UCSD-AML1 (cell line): ENCODE data around the gene RPP38.

Source experiments
- DNase-seq: peaks from one replicate; lab custom pipeline; 2025; ENCODE audit not compliant: unreplicated experiment; lab: John Stamatoyannopoulos, UW

Gene RPP38

DNA sequence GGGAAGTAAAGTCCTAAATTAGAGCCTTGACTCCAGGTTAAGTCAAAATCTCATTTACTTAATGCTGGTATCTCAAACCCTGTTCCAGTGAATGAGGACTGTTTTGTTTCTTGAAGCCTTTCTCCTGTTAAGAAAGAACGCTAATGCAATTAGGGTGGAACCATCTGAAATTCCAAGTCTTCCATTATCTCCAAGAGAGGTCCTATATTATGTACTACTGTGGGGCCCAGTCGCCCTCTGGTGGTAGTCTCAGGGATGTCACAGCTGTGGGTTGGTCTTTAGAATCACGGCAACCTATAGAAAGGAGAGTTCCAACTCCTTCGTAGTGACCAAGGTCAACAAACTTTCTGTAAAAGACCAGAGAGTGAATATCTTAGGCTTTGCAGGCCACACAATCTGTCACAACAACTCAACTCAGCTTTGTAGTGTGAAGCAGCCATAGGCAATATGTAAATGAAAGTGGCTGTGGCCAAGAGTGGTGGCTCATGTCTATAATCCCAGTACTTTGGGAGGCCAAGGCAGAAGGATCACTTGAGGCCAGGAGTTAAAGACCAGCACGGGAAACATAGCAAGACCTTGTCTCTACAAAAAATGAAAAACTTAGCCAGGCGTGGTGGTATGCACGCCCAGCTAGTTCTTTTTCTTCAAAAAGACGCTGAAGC is 9.3 kb downstream of the RPP38 start:
- peak; percentile 64 for DNase-seq

DNA sequence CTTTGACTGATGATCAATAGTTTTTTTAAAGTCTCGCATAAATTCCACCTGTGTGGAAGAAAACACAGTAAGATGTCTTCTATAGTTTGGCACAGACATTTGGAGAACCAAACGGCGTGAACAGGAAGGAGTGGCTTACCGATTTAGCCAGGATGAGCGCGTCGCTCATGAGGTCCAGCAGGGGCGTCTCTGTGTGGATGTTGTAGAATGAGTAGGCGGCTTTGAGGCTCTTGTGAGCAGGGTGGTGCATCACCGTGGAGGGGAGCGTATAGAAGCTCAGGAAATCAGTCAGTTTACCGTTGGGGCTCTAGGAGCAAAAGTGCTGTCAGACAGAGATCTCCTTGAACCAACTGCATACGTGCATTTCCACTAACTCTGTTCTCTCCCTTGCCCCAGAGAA is 15.5 kb downstream of the RPP38 start:
- no peak for DNase-seq

DNA sequence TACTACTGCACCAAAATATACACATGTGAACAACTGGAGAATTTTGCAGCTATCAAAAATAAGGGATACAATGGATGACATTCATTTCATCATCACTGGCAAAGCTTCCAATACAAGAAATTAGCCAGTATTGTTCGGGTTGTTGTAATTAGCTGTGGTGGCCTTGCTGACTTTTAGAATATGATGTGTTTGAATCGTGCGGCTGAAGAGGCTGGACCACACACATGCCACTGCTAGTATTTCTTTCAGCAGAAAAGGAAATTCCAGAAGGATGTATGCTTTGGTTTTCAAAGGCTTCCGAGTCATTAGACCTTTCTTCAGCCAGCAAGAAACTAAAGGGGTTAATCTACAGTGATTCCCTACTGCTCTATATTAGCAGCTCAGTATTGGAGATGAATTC is 16.6 kb downstream of the RPP38 start:
- no peak for DNase-seq

DNA sequence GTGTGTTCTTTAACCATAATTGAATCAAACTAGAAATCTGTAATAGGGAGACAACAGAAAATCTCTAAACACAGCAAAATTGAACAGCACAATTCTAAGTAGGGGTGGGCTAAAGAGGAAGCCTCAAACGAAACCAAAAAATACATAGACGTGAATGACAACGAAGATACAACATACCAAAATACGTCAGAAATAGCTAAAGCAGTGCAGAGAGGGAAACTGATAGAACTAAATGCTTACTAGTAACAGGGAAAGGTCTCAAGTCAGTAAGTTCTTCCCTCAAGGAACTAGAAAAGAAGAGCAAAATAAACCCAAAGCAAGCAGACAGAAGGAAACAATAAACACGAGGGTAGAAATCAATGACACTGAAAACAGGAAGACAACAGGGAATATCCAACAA is 19.1 kb downstream of the RPP38 start:
- no peak for DNase-seq

DNA sequence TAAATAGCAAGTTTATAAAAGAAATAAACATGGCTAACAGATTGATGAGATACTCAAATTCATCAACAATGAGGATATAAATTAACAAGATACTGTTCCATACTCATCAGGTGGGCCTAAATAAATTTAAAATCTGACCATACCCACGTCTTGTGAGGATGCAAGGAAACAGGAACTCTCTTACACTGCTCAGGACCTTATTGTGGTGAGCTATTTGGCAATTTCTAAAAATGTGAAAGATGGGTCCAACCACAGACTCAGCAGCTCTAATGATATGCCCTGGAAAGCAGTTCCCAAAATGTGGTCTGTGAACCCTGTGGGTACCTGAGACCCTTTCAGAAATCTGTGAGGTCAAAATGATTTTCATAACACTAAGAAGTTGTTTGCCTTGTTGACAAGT is 21.5 kb downstream of the RPP38 start:
- DNase-seq, result no peak

DNA sequence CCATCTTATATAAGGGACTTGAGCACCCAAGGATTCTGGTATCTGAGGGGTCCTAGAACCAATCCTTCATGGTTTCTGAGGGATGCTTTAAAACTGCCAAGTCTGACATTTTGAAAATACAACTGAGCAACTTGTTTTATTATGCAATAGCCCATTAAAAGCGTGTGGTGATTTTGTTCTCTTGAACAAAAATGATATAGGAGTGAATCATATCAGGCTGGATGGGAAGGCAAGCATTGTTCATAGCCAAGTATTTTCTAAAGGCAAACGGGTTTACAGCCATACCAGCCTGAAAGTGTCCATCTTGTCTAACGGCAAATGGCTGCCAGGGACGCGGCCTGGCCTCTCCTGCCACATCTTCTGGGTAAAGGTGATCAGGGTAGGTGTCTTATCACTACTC is 23.4 kb downstream of the RPP38 start:
- DNase-seq, result no peak

DNA sequence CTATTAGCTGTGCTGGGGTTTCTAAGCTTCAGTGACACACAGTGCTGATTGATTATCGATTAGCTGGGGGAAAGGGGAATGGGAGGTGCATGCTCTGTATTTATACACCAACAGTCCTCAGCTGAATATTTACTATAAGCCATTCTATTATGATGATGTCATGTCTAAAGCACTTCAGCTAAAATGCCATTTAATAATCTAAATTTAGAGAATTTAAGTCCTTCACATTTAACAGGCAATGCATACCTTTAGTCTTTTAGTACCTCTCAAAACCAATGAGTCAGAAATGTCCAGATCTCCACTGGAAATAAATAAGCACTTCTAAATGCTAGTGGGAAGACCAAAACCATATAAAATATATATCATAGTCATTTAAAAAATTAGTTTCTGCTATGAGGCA is 24.6 kb downstream of the RPP38 start:
- DNase-seq, result no peak

DNA sequence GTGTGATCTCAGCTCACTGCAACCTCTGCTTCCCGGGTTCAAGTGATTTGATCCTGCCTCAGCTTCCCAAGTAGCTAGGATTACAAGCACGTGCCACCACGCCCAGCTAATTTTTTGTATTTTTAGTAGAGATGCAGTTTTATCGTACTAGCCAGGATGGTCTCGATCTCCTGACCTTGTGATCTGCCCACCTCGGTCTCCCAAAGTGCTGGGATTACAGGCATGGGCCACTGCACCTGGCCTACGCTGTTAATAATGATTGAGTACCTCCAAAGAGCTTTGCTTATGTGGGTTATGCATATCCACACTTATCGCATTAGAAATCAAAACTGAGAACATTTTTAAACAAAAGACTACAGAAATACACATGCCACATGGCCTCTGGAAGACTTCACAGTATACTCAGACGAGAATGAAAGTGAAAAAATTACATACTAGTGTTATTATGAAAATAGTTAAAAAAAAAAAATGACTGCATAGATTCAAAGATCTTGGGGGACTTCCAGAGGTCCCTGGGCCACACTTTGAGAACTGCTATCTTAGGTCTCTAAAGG is 25.4 kb downstream of the RPP38 start:
- no peak for DNase-seq

DNA sequence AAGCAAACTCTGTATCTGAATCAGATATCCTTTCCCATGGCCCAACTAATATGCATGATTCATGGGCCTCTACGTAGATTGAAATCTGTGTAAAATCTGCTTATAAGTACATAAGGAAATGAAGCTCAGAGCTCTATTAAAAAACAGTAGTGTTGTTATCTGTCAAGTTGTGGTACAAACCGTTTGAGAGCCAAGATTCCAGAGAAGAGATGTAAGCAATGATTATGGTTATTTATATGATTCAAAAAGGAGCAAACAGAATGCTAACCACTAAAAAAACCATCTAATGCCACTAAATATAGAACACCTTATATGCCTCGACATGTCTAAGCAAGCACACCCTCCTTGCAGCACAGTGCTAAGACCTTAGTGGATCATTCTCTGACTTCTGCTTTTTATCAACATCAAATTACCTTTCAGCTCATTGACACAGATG is 26.6 kb downstream of the RPP38 start:
- no peak for DNase-seq

DNA sequence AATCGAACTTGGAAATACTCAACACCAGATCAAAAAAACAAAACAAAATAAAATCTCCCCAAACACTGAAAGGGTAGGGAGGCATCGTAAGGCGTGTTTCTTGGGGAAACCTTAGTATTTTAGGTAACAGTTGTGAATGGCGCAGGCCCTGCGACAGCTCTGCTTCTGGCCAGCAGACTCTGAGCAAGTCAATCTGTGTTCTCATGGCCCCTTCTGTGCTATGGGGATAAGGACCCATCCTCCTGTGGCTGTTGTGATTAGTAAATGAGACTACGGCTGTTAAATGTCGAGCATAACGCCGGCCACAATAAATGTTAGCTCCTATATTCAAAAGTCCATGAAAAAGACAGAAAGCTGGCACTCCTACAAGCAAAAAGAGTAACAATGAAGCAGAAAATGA is 27.0 kb downstream of the RPP38 start:
- no peak for DNase-seq

DNA sequence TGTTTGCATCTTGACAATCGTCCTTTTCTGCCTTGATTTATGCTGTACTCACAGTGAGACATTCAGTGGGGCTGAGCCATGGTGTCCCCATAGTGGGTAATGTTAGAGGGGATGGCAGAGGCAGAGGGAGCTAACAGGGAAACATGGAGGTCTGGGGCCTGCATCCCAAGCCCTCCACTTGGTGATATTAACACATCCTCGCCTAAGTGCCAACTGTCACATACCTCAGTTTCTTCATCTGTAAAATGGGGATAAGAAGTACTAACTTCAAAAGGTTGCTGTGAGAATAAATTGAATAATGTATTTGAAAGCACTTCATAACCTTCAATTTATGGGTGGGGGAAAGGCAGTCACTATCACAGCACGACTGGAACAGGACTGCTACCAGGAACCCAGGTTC is 27.8 kb downstream of the RPP38 start:
- no peak for DNase-seq

DNA sequence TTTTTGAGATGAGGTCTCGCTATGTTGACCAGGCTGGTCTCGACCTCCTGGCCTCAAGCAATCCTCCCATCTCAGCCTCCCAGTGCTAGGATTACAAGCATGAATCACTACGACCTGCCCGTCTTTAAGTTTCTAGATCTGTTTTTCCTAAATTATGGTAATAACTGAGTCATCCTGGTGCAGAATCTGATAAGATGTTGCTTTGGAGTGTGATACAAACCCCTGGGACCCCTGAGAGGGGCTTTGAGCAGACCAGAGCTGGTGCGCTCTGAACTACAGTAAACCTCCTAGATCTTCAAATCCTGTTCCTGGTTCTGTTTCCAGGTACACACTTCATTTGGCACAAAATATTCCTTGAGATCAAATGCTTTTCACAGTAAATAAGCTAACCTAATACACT is 34.2 kb downstream of the RPP38 start:
- DNase-seq, result no peak

DNA sequence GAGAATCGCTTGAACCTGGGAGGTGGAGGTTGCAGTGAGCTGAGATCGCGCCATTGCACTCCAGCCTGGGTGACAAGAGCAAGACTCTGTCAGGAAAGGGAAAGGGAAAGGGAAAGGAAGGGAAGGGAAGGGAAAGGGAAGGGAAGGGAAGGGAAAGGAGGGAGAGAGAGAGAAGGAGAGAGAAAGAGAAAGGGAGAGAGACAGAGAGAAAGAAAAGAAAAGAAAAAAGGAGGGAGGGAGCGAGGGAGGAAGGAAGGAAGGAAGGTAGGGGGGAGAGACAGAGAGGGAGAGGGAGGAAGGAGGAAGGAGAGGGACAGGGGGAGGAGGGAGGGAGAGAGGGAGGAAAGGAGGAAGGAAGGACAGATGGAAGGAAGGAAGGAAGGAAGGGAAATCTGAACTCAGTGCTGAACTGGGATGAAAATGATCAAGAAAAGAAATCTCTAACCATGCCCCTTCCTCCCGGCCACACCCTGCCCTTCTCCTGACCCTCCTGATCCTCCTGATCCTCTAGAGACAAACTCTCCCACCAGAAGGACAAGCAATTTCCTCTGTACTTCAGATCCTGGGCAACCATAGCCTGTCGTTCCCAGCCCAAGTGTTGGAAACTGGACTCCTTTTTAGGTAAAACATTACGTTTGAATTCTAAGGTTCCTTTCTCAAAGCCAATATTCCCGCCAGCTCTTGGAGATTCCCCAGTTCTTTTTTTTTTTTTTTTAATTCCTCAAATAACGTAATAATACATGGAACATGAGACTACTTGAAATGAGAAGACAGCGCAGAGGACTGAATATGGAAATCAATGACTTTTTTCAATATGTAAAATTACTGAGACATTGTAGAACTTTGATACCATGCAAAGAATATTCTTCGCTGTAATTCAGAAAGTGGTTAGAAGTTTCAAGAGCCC is 39.2 kb downstream of the RPP38 start:
- DNase-seq, result no peak

DNA sequence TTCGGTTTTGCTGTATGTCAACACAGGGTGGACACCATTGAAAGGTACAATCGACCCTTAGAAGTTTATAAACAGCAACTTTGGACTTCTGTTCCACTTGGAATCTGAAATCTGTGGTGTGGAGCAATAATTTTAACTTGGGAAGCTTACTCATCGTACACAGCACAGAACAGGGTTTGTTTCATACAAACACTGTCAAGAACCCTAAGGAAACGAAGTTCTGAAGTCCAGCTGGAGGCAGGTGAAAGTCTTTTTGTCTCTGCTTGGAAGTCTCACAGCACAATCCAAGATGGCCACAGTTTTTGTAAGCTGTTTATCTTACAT is 39.8 kb downstream of the RPP38 start:
- DNase-seq, result no peak

DNA sequence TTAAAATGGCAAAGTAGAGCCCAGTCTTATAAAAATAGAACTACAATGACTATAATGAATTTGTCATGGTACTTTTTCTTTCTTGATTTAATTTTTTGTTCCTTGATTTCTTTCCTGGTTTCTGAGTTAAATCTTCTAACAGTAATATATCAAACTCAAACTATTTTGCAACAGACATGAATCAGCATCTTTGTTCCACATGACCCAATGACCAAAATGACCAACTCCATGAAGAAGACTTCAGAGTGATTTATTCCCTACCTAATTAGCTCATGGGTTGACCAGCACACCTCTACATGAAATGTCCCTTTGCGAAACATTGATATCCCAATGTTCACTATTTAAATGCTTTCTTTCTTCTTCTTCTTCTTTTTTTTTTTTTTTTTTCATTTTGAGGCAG is 40.5 kb downstream of the RPP38 start:
- no peak for DNase-seq

DNA sequence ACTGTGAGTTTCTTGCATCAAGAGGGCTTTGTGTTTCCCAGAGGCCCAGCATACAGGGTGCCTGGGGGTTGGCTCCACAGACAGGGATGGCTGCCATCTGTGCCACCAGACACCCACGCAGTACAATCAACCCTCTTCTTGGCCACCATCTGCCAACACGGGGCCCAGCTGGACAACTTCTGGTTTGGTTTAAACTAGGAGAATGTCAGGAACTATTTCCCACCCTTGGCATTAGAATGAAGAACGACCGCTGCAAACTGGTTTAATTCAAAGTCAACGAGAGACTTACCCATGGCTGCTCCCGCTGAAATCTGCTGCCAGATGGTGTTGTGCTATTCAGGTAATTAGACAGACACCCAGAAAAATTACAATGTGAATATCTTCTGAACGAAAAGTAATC is 43.5 kb downstream of the RPP38 start:
- no peak for DNase-seq

DNA sequence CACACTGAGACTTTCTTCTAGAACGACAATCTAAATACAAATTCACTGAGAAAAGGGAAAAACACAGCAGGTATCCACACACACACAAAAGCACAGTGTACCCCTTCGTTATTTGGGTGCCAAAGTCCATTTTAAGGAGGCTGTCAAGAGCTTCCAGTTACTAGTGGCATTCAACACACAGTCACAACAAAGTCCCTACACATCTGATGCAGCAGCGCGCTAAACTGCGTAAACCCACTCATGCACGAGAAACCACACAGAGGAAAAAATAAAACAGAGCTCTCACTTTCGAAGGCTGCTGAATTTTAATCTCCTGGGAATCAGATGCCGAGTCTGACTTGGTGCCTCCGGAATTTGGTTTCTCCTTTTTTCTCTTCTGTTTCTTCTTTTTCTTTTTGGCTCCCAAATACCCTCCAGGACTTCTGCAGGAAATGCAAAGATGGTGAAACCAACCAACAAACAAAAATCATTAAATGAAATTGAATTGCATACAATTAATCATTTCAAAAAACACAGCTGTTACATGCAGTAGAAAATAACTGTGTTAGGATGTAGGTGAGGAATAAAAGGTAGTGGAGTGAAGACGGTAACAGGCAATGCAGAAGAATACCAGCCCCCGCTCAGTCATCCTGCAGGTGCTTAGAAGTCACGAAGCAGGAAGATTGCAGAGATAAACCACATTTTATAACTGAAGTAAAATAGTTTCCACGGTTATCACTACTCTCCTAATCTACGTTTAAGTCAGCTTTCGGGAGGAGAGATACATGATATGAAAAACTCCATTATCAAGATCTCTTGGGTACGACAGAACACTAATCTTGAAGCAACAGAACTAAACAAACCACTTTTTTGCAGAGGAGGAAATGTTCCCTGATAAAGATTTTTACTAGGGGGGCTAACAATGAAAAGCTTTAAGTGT is 44.2 kb downstream of the RPP38 start:
- no peak for DNase-seq

DNA sequence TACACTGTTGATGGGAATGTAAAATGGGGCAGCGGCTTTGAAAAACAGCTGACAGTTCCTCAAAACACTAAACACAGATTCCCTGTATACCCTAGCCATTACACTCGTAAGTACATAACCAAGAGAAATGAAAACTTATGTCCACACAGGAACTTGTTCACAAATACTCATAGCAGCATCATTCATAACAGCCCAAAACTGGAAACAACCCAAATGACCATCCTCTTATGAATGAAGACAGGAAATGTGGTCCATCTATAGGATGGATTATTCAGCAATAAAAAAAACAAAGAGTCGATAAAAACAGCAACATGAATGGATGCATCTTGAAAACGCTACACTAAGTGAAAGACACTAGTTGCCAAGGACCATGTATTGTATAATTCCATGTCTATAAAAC is 47.6 kb downstream of the RPP38 start:
- DNase-seq, result no peak

DNA sequence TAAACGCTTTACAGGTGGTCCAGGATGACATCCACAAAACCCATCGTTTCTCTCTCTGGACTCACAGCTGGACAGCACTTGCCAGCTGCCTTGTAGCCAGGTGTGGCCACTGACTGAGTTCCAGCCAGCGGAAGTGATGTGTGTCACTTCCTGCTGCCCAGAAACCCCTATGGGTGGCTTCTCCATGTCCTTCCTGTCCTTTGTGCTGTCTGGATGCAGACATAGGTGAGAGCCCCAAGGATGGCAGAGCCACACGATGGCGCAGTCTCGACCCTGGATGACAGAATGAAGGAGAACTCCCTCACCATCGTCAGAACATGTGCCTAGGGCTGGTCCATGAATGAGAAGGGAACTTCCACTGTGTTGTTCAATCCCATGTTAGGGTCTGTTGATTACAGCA is 49.2 kb downstream of the RPP38 start:
- peak; percentile 14 for DNase-seq

DNA sequence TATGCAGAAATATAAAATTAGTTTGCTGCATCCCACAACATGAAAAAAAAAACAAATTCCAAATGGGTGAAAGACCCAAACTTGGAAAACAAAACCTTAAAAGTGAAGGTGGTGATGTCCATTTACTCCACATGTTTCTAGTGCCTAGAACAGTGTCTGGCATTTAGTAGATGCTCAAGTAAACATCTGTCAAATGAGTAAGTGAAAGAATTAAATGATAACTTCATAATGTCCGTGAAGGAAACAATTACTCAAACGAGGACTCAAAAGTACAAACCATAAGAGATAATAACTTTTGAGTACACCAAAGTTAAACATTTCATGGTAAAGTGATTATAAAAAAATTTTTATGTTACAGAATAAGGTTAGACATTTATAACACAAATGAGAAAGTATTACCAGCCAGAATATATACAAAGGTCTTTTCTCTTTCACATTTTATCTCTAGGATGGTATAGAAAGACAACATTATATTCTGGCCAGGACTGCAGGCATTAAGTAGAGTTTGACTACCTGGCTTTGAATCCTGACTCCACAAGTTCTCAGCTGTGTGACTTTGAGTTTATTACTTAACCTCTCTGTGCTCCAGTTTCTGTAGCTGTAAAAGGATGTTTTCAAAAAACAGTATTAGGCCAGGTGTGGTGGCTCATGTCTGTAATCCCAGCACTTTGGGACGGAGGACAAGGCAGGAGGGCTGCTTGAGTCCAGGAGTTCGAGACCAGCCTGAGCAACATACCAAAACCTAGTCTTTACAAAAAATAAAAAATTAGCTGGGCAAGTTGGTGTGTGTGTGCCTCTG is 50.6 kb downstream of the RPP38 start:
- no peak for DNase-seq
